ENCODE results near the gene ADCY7.
"Not testable (repeated sequence)": the region's sequence is repeated elsewhere in the genome, so short reads cannot be mapped to it uniquely, and the experiment has no call there.

ADCY7 gene

DNA sequence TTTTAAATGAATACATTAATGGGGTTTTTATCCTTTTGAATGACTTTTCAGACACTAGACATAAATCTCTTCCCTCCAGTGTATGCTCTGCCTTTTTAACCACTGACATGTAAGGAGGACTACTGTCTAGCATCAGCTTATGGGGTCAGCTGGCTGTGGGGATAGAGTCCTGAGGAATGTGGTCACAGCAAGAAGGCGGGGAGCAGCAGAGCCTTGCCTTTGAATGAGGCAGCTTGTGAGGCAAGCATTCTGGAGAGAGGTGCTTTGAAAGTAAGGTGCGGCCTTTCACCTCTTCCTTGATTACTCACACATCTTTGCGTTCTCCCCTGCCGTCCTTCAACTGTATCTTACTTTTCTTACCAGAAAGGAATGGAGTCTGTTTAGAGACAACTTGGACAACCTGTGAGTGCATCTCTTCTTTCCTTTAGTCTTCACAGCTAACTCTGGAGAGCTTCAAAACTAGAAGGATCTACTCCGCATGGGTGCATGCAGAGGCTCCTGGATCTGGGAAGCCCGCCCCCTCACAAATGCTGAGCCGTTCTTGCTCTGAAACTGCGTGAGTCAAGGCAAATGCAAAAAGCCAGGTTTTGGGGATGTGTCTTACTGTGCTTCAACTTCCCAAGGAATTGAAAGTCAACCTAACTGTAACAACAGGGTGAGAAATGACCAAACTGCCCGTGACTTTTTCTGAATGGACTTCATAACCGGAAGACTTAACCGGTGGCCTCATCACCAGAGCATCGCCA is 49.9 kb downstream of the ADCY7 start:
- no peak for DNase-seq

DNA sequence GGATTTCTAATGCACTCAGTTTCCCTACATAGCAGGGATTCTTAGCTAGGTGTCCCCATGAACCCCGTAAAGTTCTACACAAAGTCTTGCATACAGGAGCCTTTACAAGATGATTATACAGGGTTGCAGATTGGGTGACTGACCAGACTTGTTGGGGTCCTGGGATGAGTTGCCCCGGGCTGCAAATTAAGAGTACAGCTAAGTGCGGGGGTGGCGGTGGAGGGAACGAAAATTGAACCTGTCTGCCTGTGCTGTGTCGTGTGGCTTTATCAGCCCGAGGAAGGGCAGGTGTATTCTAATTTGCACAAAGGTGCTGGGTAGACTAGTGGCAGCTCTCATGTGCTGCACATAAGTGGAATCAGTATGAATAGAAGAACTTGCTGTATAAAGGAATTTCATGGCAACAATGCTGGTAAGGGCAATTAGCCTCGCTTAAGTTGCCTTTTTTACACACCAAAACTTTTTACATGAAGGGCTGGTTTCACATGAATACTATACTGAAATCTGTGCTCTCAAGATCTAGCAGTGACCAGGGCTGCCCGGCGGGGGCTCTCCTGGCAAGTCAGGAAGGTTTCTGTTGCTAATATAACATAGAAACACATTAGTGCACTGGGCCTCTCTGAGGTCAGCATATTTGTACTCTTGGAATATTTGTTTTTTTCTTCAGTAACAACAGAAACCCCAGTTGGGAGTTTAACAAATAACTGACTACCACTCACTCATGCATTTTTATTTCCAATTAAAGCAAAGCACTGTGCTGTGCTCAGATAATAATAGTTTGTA is 50.7 kb downstream of the ADCY7 start:
- DNase-seq, result no peak

DNA sequence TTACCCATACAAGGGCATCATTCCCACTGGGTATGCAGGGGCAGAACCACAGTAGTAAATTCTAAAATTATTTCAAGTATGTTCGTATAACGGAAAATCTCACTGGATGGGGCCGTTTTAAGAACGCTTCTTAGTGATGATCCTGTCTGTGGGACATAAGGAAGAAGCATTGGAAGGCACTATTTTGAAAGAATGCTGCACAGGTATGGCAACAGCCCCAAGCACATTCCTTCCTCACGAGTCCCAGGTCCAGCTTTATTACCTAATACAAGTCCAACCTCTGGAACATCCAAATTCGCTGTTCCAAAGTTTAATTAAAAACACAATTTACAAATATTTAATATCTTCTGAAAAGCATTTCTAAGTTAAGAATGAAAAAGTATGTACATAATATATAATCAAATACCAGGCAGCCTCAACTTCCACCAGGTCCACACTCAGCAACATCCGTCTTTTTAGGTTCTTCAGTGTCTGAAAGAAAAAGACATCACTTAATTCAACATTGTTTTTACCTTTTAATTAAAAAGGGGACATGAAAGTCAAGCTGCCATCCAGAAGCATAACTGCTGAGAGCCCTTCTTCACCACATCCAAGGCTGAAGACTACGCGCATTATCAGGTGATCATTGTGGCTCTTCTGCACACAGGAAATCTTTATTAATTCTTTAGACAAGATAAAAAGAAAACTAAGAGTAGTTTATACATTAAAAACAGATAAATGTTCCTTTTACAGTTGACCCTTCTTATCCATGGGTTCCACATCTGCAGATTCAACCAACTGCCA is 52.6 kb downstream of the ADCY7 start:
- no peak for DNase-seq

DNA sequence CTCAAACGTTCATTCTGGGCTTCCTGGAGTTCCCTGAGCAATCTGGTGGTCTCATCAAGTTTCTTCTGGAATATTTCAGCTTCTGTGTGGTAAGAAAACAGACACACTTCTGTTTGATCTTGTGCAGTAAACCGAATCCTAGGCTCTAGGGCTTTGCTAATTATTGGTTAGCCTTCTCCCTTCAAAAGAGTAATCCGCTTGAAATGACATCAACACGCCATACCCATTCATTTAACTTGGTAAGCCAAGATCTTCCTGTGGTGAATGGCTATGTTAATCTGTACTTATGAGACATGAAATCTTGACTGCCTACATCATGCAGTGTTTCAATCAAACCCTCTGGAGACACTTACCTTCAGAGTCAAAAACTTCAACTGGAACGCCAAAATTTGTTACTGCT is 54.0 kb downstream of the ADCY7 start:
- DNase-seq, result no peak

DNA sequence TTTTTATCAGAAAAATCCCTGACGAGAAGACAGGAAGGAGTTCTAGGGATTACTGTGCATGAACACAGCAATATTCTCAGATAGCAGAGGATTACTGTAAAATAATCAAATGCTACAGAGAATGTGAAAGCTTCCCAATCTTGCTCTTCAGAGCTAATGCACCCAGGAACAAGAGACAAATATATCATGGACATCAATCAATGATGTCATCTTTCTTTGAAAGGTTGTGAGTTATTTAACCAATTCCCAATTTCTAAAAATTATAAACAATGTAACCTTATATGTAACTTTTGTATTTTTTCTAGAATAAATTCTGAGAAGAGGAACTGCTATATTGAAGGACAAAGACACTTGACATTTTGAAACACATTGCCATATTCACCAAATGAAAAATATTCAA is 56.0 kb downstream of the ADCY7 start:
- no peak for DNase-seq

DNA sequence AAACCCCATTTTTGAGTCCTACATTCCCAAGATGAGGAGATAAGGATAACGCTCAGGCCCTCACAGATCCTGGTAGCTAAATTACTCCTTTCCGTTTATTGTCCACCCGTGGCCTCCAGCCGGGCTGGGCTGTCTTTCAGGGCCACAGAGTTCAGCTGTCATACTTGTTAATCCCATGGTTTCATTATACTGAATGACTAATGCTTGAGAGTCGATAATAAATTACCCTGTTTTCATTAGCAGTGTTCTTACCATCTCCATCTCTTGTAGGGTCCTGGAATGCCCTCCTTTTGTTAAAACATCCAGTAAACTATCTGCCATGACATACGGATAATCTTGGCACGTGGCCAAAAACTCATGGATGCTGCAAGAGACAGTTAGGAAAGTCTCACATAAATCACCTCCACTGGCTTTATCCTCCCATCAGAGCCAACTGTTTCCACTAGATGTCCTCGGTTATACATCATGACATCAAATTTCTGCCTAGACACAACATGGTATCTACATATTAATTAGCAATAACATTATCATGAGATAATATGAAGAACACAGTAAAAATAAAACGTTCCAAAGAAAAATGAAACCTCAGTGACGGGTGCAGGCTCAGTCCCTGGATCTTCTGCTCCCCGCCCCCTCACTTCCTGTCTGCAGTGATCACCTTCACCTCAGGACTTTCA is 57.1 kb downstream of the ADCY7 start:
- DNase-seq, result no peak

DNA sequence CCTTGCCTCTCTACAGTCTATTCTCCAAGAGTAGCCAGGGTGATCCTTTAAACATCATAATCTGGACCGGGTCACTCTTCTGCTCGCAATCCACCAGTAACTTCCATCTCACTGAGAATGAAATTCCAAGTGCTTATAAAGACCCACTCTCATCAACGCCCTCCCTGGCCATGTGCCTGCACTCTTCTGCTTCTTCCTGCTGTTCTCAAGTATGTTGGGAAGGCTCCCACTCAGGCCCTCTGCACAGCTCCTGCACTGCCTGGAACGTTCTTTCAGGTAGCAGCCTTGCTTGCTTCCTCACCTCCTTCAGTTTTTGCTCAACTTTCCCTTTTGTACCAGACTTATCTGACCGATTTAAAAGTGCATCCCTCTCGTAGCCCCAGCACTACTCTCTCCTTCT is 58.0 kb downstream of the ADCY7 start:
- DNase-seq, result no peak

DNA sequence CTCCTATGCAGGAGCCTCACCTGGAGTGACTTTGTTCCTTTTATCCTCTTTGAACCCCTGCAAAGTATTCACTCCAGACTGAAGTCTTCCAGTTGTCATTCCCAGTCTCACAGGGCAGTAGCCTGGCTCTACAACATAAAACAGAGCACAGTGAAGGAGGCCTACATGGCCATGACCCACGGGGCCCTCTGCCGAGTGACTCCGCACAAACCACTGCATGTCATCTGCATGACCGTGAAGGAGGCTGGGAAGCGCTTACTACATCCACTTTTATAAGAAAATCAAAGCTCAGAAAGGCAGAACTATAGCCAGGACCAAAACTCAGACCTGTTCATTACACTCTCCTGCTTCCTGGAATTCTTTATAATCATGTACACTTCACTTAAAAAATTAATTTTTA is 59.9 kb downstream of the ADCY7 start:
- DNase-seq, result no peak

DNA sequence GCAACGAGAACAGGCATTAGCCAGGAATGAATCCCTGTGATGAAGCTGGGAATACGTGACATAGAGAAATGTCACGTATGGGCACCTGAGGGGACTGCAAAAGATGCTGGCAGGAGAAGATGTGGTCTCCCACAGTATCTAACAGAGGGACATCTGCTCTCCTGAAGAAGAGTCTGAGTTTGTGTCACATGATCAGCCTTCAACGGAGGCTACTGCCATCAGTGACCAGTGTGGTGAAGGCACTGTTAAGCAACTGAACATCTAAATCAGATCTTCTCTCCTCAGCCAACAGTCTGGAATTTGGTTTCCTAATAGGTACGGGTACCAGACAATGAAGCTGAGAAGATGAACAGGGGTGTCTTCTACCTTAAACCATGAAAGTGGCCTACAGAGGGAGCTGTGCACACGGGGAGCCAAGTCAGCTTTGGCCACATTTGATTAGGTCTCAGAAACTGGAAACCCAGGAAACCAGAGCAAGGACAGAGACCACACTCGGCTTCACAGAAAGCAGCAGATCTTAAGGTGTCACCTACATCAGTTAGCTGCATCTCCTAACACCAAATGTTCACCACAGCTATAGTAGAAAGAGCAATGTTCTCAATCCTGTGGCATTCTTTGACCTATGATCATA is 60.6 kb downstream of the ADCY7 start:
- no peak for DNase-seq

DNA sequence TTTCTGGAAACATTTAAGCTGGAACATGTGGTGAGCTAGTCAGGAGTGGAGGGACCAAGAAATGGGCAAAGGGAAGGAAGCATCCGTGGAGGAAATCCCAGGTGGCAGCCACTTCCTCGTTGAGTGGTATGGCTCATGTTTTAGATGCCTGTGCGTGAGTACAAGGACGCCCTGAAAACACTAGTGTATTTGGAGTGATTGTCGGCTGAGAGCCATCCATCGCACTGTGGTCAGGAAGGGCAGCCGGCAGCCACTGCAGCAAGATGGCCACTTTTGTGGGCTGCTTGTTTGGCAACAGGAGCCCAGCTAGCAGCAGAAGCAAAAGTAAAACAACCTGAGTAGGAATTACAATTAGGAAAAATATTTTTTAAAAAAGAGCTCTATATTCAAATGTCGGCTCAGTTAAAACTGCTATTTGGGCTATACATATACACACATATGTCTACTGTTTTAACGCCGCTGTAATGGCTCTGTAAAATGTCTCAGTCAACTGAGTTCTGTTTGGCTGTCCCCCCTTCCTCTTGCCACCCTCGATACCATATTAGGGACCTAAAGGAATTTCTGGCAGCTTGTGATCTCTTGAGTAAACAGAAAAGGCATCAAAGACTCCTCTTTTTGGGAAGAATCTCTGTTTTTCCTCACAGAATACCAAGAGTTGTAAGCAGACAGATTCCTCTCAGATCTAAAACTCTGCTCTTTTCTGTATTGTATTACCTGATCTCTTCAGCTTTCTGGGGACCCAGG is 63.3 kb downstream of the ADCY7 start:
- DNase-seq, result no peak

DNA sequence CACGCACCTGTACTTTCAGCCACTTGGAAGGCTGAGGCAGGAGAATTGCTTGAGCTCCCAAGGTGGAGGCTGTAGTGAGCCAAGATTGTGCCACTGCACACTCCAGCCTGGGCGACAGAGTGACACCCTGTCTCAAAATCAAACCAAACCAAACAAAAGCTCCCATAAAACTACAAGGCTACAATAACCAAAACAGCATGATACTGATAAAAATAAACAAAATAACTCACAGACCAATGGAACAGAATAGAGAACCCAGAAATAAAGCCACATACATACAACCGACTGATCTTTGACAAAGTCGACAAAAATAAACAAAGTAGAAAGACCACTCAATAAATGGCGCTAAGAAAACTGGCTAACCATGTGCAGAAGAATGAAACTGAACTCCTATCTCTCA is 65.2 kb downstream of the ADCY7 start:
- no peak for DNase-seq

DNA sequence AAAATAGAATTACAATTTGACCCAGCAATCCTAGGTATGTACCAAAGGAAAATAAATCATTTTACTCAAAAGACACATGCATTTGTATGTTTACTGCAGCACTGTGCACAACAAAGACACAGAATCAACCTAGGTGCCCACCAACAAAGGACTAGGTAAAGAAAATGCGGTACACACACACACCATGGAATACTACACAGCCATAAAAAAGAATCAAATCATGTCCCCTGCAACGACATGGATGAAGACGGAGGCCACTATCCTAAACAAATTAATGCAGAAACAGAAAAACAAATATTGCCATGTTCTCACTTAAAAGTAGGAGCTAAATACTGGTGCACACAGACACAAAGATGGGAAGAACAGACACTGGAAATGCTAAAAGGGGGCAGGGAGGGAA is 66.2 kb downstream of the ADCY7 start:
- no peak for DNase-seq

DNA sequence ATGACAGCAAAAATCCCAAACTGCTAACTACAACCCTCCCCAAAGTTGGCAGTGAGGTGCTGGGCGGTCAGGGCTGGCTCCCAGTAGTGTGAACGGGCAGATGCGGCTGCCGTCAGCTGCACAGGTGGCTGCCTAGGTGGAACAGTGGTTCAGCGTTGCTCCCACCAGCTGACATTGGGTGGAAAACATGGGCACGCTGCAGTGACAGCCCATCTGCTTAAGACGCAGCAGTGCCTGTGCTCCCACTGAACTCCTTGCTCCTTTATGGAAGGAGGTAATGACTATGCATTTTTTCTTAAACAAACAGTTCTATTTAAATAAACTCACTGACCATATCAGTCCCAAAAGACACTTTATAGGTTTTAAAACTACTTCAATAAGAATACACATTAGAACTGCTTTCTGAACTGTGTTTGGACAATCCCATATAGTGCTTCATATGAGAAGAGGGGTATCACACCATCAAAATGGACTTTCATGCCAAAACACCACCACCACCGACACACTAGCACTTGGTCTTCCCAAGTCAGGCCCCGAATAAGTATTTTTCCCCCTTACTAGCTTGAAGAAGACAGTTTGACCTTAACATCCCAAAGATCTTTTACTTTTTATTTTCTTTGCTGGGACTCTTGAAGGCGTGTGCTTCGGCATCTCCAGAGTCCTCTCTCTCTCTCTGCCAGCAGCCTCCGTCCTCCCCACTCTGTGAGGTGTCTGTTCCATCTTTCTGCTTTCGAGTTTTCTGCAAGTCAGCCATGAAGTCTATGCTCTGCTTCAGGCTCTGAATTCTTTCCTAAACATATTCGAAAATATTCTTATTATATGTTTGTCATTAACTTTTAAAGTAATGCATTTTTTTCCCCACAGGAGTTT is 68.0 kb downstream of the ADCY7 start:
- DNase-seq, result no peak

DNA sequence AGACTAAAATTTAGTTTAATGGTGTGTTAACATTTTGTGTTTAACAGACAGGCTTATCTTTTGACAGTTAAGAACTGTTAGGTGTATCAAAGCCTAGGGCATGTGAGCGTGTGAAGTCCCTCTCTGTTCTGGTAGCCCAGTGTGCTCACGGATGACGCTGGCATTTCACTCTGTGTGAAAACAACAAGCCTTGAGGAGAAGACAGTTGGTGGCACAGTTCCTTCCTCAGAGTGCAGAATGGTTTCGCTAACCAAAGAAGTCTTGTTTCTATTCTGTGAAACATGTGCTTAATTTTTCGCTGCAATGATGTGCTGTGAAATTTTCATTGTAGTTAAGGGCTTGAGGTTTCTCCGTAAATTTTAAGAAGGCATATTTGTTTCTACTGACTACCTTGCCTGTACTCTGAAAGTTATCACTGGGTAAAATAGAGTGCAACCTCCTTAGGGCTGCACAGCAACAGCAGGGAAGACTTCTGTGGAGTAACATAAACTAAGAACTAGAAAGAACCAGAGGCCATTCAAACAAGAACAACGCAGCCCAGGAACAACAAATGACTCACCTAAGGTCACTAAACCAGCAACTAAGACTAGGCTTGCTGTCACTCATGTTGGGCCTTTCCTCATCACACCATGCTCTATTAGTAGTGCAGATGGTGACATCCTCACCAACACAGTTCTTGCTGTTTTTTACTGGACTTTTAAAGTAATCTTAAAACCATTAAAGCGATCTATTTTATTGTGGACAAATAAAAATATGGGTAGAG is 69.0 kb downstream of the ADCY7 start:
- DNase-seq, result no peak

DNA sequence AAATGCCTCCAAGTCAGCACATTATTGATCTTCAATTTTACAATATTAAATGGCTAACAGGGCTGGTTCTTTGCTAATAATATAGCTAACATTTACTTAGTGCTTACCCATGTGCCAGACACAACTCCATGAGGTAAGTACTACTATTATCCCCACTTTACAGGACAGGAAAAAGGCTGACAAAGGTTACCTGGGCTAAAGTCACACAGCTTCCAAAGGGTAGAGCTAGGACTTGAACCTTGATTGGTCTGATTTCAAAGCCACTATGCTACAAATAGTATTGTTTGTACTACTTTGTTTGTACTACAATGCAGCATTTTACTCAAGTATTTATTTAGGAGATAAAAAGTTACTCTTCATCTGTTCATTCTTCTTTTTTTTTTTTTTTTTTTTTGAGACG is 70.5 kb downstream of the ADCY7 start:
- DNase-seq, result no peak

DNA sequence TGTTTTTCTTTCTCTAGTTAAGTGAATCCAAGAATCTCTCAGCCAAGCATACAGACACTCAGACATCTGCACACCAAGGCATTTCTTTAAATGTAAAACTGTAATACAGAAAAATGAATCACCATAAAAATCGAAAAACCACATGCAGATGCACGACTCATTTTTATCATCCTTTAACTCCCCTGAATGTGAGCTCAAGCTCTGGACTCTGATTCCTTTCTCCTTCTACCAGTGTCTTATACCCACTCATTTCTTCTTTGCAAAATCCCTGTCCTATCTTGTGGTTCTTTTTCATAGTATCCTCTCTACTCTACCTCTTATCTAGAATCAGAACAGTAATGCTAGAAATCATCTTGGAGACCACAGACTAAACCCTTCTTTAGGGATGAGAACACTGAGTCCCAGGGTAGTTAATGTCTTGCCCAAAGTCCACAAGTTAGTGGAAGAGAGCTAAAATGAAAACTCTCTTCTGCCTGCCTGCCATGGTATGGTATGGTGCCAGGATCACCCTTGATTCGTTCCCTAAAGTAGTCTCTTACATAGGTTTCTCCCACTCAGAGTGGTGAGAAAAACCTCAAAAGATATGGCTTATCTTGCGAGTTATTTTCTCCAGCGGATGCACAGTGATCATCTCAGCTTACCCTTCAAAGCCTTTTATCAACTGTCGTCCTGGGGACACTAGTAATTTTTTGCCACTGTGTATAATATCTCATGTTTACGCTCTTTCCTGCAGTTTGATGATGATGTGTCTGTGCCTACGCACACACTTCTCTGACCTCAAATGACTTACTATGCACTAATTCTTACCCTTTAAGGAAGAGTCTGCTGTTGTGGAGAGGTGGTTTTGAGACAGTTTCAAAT is 72.2 kb downstream of the ADCY7 start:
- DNase-seq, result no peak

DNA sequence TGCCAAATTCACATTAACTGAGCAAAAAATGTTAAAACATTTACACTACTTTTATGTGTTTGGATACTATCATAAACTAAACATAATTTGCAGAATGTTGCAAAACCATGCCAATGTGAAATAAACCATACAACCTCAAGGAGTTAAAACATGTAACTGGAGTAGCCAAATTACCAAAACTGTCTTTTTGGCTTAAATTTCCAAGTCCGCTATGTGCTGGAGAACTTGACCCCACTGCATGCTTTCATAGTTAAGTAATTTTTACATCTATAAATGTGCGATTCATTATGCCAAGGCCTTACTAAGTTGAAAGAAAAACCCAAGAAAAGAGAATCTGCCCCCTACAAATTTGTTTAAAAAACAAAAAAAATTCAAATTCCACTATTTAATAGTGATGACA is 74.2 kb downstream of the ADCY7 start:
- DNase-seq, result no peak

DNA sequence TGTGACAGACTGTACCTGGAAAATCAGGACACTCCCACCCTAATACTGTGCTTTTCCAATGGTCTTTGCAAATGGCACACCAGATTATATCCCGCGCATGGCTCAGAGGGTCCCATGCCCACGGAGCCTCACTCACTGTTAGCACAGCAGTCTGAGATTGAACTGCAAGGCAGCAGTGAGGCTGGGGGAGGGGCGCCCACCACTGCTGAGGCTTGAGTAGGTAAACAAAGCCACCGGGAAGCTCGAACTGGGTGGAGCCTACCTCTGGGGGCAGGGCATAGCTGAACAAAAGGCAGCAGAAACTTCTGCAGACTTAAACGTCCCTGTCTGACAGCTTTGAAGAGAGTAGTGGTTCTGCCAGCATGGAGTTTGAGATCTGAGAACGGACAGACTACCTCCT is 77.2 kb downstream of the ADCY7 start:
- not testable (repeated sequence) for DNase-seq

DNA sequence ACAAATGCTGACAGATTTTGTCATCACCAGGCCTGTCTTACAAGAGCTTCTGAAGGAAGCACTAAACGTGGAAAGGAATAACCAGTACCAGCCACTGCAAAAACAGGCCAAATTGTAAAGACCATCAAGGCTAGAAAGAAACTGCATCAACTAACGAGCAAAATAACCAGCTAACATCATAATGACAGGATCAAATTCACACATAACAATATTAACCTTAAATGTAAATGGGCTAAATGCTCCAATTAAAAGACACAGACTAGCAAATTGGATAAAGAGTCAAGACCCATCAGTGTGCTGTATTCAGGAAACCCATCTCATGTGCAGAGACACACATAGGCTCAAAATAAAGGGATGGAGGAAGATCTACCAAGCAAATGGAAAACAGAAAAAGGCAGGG is 78.9 kb downstream of the ADCY7 start:
- DNase-seq, result not testable (repeated sequence)
